SU-DHL-6 (cell line): Measurements from ENCODE around the gene PDLIM5.

Source experiments
- H2AFZ ChIP-seq: fragments of 200-600 bp; sonication (generic); 2 replicates; pipeline ENCODE4 v1.6.1; 2014; ENCODE audit warnings: low read depth, mild to moderate bottlenecking, moderate library complexity, mixed read lengths, antibody characterized with exemption, low read length; ENCODE audit not compliant: severe bottlenecking
- H3F3A ChIP-seq: fragments of 200-600 bp; shearing (Covaris generic); 2 replicates; pipeline ENCODE4 v1.6.0; 2016; ENCODE audit warnings: antibody characterized with exemption, mild to moderate bottlenecking; ENCODE audit not compliant: insufficient read depth
- H3K27ac ChIP-seq: fragments of 200-600 bp; sonication (generic); 2 replicates; pipeline ENCODE4 v1.5.1; 2016; ENCODE audit warnings: low read depth, mild to moderate bottlenecking, low read length, moderate library complexity, mixed read lengths
- H3K27me3 ChIP-seq: fragments of 200-600 bp; sonication (generic), shearing (Covaris generic); 2 replicates; pipeline ENCODE4 v1.6.0; 2014; ENCODE audit warnings: mild to moderate bottlenecking, low read length
- H3K36me3 ChIP-seq: fragments of 200-600 bp; sonication (generic); 2 replicates; pipeline ENCODE4 v1.6.1; 2014; ENCODE audit warnings: mild to moderate bottlenecking, low read length, mixed read lengths
- H3K4me2 ChIP-seq: fragments of 300-600, 200-600 bp; shearing (Covaris generic), sonication (generic); 2 replicates; pipeline ENCODE4 v1.6.0; 2014; ENCODE audit warnings: low read length, low read depth, mild to moderate bottlenecking; ENCODE audit not compliant: poor library complexity, severe bottlenecking
- H3K4me3 ChIP-seq: fragments of 200-600 bp; sonication (generic); 2 replicates; pipeline ENCODE4 v1.5.1; 2014; ENCODE audit warnings: antibody characterized with exemption, low read length, mild to moderate bottlenecking, mixed read lengths; ENCODE audit not compliant: insufficient read depth, poor library complexity, severe bottlenecking
- H3K79me2 ChIP-seq: fragments of 200-600 bp; sonication (generic); 2 replicates; pipeline ENCODE4 v1.6.1; 2014; ENCODE audit warnings: mild to moderate bottlenecking, low read length, moderate library complexity; ENCODE audit not compliant: insufficient read depth
- H3K9ac ChIP-seq: fragments of 200-600 bp; sonication (generic); 2 replicates; pipeline ENCODE4 v1.7.0; 2014; ENCODE audit warnings: mild to moderate bottlenecking, low read length
- H3K9me2 ChIP-seq: fragments of 200-600 bp; sonication (generic); replicated peaks from 2 replicates; pipeline ENCODE4 v1.6.1; 2014; ENCODE audit warnings: low read length; ENCODE audit not compliant: insufficient read depth
- H3K9me3 ChIP-seq: fragments of 200-600 bp; sonication (generic); 2 replicates; pipeline ENCODE4 v1.6.1; 2014; ENCODE audit warnings: low read length, mixed read lengths; ENCODE audit not compliant: insufficient read depth
- H4K20me1 ChIP-seq: fragments of 200-600 bp; sonication (generic); 2 replicates; pipeline ENCODE4 v1.6.1; 2014; ENCODE audit warnings: low read depth, mild to moderate bottlenecking, antibody characterized with exemption, low read length, moderate library complexity, mixed read lengths
- CTCF ChIP-seq: fragments of 200-600 bp; sonication (generic); IDR thresholded peaks from one replicate; pipeline ENCODE4 v1.5.1; 2017; ENCODE audit warnings: antibody characterized with exemption, mild to moderate bottlenecking, low read length, moderate library complexity; ENCODE audit not compliant: insufficient read depth, poor library complexity, severe bottlenecking
- EZH2phosphoT487 ChIP-seq: fragments of 200-600 bp; sonication (generic), shearing (Covaris generic); conservative IDR thresholded peaks from 2 replicates; pipeline ENCODE4 v1.6.1; 2018; ENCODE audit warnings: mild to moderate bottlenecking, antibody characterized with exemption, low read length, moderate library complexity, mixed read lengths

The PDLIM5 gene

GRCh38 chr4:94595013-94595412 is 143.3 kb downstream of the PDLIM5 start:
- Histone ChIP-seq H3F3A (no peaks in the 10 kb centered on the region), H3K9ac (no peak overlapping the region), H3K36me3 (no peaks in the 10 kb centered on the region)

GRCh38 chr4:94595880-94596483 is 144.2 kb downstream of the PDLIM5 start:
- H3K4me2 ChIP-seq, result no peak overlapping the region
- H3K27me3 ChIP-seq, result no peaks in the 10 kb centered on the region
- H4K20me1 ChIP-seq, result no peaks in the 10 kb centered on the region
- H3K9me3 ChIP-seq, result no peaks in the 10 kb centered on the region
- TF ChIP-seq CTCF (no peak), EZH2phosphoT487 (no peak)
- H3F3A ChIP-seq, result no peaks in the 10 kb centered on the region
- no peak overlapping the region for H3K4me3 ChIP-seq
- H2AFZ ChIP-seq, result no peak overlapping the region
- no peak overlapping the region for H3K9ac ChIP-seq
- no peaks in the 10 kb centered on the region for H3K79me2 ChIP-seq
- no peak overlapping the region for H3K27ac ChIP-seq
- no peaks in the 10 kb centered on the region for H3K9me2 ChIP-seq
- H3K36me3 ChIP-seq, result no peaks in the 10 kb centered on the region

More at GRCh38 chr4:94595013-94595412, 143.3 kb downstream of the PDLIM5 start:
- no peak overlapping the region for H3K27ac ChIP-seq
- no peak overlapping the region for H3K4me2 ChIP-seq
- H3K27me3 ChIP-seq, result no peaks in the 10 kb centered on the region
- no peaks in the 10 kb centered on the region for H3K79me2 ChIP-seq
- no peaks in the 10 kb centered on the region for H3K9me2 ChIP-seq
- H2AFZ ChIP-seq, result no peak overlapping the region
- no peak overlapping the region for H3K4me3 ChIP-seq
- H4K20me1 ChIP-seq, result no peaks in the 10 kb centered on the region
- TF ChIP-seq EZH2phosphoT487, result no peak
- no peak for TF ChIP-seq CTCF
- H3K9me3 ChIP-seq, result no peaks in the 10 kb centered on the region

- Histone ChIP-seq H3K27ac (no peak overlapping the region), H3K79me2 (no peaks in the 10 kb centered on the region), H3K27me3 (no peaks in the 10 kb centered on the region), H3K9me2 (no peaks in the 10 kb centered on the region), H3K4me3 (no peak overlapping the region), H3K4me2 (no peak overlapping the region), H3F3A (no peaks in the 10 kb centered on the region), H3K9ac (no peak overlapping the region), H3K36me3 (no peaks in the 10 kb centered on the region), H4K20me1 (no peaks in the 10 kb centered on the region), H3K9me3 (no peaks in the 10 kb centered on the region), H2AFZ (no peak overlapping the region)
- no peak for TF ChIP-seq CTCF
- TF ChIP-seq EZH2phosphoT487, result no peak
Measured at GRCh38 chr4:94598758-94599157, 147.0 kb downstream of the PDLIM5 start.
